Cardiac fibroblast (primary cell): Measurements from ENCODE around the gene ATP5MC2.
A peak's percentile ranks its signal among the peaks of the same experiment; 100 is the strongest.

Experiments
- DNase-seq, 2 donors: peaks; one replicate each; pipeline versions ENCODE4 v3.0.0 to v3.0.0-alpha.2; 2010; ENCODE audit warnings: low read depth in 2 of 2
- H3K4me3 ChIP-seq, 2 donors: replicated peaks in 1 of 2; 1 replicate in 1 of 2; 2 replicates in 1 of 2; pipeline ENCODE4 v1.5.1; 2011; ENCODE audit warnings: low read depth in 2 of 2, low read length in 2 of 2, mild to moderate bottlenecking in 2 of 2, moderate library complexity in 1 of 2
- TF ChIP-seq, protein P1 (sequence below): IDR thresholded peaks from one replicate; pipeline ENCODE4 v1.5.1; 2011; ENCODE audit warnings: low read depth, mild to moderate bottlenecking, low read length, inconsistent platforms

The ATP5MC2 gene

DNA sequence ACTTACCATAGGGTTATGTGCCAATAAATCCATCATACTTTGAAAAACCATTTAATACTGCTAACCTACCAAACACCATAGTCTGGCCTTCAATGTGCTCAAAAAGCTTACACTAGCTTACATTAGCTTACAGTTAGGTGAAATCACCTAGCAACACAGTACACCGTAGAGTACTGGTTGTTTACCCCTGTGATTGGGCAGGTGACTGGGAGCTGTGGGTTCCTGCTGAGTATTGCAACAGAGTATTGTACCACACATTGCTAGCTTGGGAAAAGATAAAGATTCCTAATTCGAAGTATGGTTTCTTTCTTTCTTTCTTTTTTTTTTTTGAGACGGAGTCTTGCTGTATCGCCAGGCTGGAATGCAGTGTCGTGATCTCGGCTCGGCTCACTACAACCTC lies 5.6 kb downstream of the ATP5MC2 start:
- no peak overlapping the region for H3K4me3 ChIP-seq
- DNase-seq = peak; percentile 9 to 20
- TF ChIP-seq, protein P1, sequence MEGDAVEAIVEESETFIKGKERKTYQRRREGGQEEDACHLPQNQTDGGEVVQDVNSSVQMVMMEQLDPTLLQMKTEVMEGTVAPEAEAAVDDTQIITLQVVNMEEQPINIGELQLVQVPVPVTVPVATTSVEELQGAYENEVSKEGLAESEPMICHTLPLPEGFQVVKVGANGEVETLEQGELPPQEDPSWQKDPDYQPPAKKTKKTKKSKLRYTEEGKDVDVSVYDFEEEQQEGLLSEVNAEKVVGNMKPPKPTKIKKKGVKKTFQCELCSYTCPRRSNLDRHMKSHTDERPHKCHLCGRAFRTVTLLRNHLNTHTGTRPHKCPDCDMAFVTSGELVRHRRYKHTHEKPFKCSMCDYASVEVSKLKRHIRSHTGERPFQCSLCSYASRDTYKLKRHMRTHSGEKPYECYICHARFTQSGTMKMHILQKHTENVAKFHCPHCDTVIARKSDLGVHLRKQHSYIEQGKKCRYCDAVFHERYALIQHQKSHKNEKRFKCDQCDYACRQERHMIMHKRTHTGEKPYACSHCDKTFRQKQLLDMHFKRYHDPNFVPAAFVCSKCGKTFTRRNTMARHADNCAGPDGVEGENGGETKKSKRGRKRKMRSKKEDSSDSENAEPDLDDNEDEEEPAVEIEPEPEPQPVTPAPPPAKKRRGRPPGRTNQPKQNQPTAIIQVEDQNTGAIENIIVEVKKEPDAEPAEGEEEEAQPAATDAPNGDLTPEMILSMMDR = no peak

DNA sequence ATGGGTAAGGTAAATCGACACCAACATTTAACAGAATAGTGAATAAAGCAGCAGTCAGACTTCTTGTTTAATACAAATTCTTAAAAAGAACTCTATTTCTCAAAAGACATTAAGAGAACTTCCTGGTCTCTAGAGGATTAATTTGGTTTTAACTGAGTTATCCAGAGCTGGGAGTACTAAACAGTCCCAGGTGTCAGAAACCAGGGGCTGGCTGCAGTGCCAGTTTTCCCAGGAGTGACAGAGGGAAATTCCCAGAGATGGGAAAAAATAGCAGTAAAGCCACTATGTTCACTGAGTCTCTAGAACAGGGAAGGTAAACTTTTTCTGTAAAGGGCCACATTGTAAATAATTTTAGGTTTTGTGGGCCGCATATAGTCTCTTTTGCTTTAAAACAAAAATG lies 8.8 kb downstream of the ATP5MC2 start:
- TF ChIP-seq, protein P1 = no peak
- H3K4me3 ChIP-seq = no peak overlapping the region

DNA sequence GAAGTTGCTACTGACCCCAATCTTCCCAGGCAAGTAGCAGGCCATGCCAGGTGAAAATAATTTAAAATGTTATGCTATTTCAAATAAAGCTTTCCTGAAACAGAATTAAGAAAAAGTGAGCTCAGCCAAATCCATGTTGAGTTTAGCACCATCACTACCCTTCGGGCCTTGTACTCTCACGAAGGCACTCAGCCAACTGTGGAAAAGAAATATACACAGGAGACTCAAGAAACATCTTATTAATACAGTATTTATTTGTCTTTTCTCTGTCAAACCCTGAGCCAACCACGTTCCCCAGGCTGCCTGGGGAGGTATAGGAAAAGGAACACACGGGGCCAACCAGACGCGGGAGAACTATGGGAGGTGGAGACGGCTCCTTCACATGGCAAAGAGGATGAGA lies 10.9 kb downstream of the ATP5MC2 start:
- H3K4me3 ChIP-seq = no peak overlapping the region
- TF ChIP-seq, protein P1 = no peak
- no peak for DNase-seq

More for the DNA sequence above, 8.8 kb downstream of the ATP5MC2 start:
- no peak for DNase-seq

DNA sequence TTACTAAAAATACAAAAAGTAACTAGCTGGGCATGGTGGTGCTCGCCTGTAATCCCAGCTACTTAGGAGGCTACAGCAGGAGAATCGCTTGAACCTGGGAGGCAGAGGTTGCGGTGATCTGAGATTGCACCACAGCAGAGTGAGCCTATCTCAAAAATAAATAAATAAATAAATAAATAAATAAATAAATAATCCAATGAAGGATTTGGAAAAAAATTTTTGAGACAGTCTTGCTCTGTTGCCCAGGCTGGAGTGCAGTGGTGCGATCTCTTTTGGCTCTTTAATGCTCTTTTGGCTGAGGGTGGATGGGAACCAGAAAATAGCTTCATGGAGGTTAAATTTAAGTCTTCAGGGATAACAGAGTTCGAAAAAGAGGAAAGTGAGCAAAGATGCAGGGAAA lies 11.7 kb downstream of the ATP5MC2 start:
- DNase-seq = no peak
- H3K4me3 ChIP-seq = no peak overlapping the region
- TF ChIP-seq, protein P1 = no peak

DNA sequence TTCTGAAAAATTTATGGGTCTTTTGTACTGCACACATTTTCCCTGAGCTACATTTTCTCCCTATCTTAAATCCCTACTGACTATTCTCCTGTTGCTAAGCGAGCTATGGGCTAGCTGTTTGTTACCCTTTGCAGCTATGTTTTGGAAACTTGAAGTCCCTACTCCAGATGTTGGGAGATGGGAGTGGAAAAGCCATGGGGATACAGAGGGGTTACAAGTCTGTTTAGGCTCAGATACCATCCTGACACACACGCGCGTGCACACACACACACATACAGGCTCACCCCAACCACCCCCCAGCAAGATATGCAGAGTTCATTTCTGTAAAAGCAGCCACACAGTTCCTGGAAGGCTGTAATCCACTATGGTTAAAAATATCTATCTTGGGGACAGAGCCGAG lies 15.8 kb downstream of the ATP5MC2 start:
- TF ChIP-seq, protein P1 = no peak
- no peak overlapping the region for H3K4me3 ChIP-seq
- peak; percentile 7 to 84 for DNase-seq

DNA sequence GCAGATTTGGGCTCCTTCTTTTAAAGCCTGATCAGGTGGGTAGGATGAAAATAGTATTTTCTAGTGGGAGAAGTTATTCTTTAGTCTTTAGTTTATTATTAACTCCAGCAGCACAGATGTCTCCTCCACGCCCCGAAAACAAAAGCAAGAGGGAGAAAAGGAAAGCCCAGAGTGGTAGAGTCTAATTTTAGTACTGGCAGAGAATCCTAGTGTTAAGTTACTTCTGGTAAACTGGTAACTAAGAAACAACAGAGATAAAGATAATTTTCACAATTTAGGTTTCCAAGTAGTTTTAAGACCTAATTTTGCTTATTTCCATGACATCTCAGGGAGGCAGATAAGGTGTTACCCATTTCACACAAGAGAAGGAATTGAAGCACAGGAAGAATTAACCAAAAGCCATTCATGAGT lies 16.3 kb downstream of the ATP5MC2 start:
- TF ChIP-seq, protein P1 = no peak
- H3K4me3 ChIP-seq = no peak overlapping the region
- DNase-seq = peak; percentile 29 to 81

DNA sequence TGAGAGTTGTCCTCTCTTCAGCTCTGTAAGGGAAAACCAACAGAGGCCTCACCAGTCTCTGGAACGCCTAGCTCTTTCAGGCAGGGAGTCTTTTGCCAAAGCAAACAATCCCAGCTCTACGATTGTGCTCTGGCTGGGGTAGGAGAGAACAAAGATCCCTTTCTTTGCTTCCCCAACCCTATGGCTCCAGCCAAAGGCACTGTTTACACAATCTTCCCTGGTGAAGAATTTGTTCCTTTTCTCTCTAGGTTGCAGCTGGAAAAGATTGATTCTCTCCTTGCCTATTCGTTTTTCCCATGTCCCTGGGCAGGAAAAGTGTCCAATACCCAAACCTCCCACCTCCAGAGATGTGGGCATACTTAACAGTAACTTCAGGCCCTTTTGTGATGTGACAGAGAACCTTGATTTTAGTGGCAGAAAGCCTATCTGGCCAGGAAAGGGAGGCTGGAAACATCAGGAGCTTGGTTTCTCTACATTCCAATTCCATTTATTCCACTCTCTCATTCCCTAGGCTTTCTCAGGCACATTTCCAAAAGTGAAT lies 16.8 kb downstream of the ATP5MC2 start:
- H3K4me3 ChIP-seq = no peak overlapping the region
- peak; percentile 78 to 94 for DNase-seq
- TF ChIP-seq, protein P1 = no peak
